Measurements from ENCODE around the gene TAS2R42. TPM values are rescaled to one million over a fixed set of nuclear protein-coding genes. Genes with fewer than 3 reads are reported as not detected.

The TAS2R42 gene
- total RNA-seq (not detected), polyA plus RNA-seq (ENCODE audit: insufficient read length in 6 of 6) (under 1 TPM in 1 of 6 donors, not detected in 5; 0.15 TPM)
- long read RNA-seq, donor 1, result 0 reads
- long read RNA-seq, donor 2, result 0 reads
- long read RNA-seq, donor 3, result 0 reads
- long read RNA-seq, donor 4, result 0 reads
- long read RNA-seq, donor 5, partial matches to known transcripts, result 0 of 1 reads
- long read RNA-seq, donor 5, other reads (novel, unspliced or antisense), result 0 of 1 reads
- long read RNA-seq, donor 6, result 0 reads
- long read RNA-seq, donor 7, result 0 reads
- long read RNA-seq, donor 8, result 0 reads
- long read RNA-seq, donor 9, result 0 reads
- long read RNA-seq, donor 10, result 0 reads
- long read RNA-seq, donor 11, result 0 reads
- long read RNA-seq, donor 12, result 0 reads

GRCh38 chr12:11186837-11187236 is at the start of gene TAS2R42:
Gene TAS2R42 (minus strand): TSS chr12:11186937. CDS start chr12:11186937, 0 bp downstream.
- Histone ChIP-seq H3K27me3 (no peaks in the 10 kb centered on the region), H3K27ac (no peak within 1 kb of the TSS), H3K36me3 (no peaks in the 10 kb centered on the region), H3K4me3 (no peak within 1 kb of the TSS), H3K4me1 (no peaks in the 10 kb centered on the region), H3K9me3 (no peaks in the 10 kb centered on the region)
- DNase-seq, result no peak
- intact Hi-C loops (cut with DNase I), result no loop called here
- no peak for ATAC-seq
- TF ChIP-seq CTCF (IDR thresholded peaks at IDR 0.05), result no peak

- ATAC-seq (no peak), DNase-seq (no peak)
- TF ChIP-seq CTCF (IDR thresholded peaks at IDR 0.05), result no peak
- intact Hi-C loops (cut with DNase I), result no loop called here
- no peak overlapping the region for H3K27ac ChIP-seq
- no peaks in the 10 kb centered on the region for H3K9me3 ChIP-seq
- H3K4me1 ChIP-seq, result no peaks in the 10 kb centered on the region
- no peaks in the 10 kb centered on the region for H3K36me3 ChIP-seq
- H3K27me3 ChIP-seq, result no peaks in the 10 kb centered on the region
- no peak overlapping the region for H3K4me3 ChIP-seq
Observed at GRCh38 chr12:11233532-11233931, 46.8 kb upstream of the TAS2R42 start.

- no peaks in the 10 kb centered on the region for H3K36me3 ChIP-seq
- H3K9me3 ChIP-seq, result no peaks in the 10 kb centered on the region
- intact Hi-C loops (cut with DNase I), result no loop called here
- H3K27ac ChIP-seq, result no peak overlapping the region
- peak in 1 of 4 donors; percentile 28 for DNase-seq
- H3K27me3 ChIP-seq, result no peaks in the 10 kb centered on the region
- no peaks in the 10 kb centered on the region for H3K4me1 ChIP-seq
- peak; percentile 25 to 33 for TF ChIP-seq CTCF (IDR thresholded peaks at IDR 0.05)
- ATAC-seq, result peak; percentile 96
- H3K4me3 ChIP-seq, result no peak overlapping the region
Observed at GRCh38 chr12:11228296-11228879, 41.7 kb upstream of the TAS2R42 start.

GRCh38 chr12:11227373-11227772 is 40.6 kb upstream of the TAS2R42 start:
- H3K27ac ChIP-seq, result no peak overlapping the region
- intact Hi-C loops (cut with DNase I), result no loop called here
- H3K27me3 ChIP-seq, result no peaks in the 10 kb centered on the region
- no peak overlapping the region for H3K4me3 ChIP-seq
- H3K36me3 ChIP-seq, result no peaks in the 10 kb centered on the region
- DNase-seq (no peak), ATAC-seq (no peak)
- H3K9me3 ChIP-seq, result no peaks in the 10 kb centered on the region
- no peak for TF ChIP-seq CTCF (IDR thresholded peaks at IDR 0.05)
- H3K4me1 ChIP-seq, result no peaks in the 10 kb centered on the region

- Histone ChIP-seq H3K27me3 (no peaks in the 10 kb centered on the region), H3K4me3 (no peak overlapping the region), H3K27ac (no peak overlapping the region), H3K4me1 (no peaks in the 10 kb centered on the region), H3K36me3 (no peaks in the 10 kb centered on the region), H3K9me3 (no peaks in the 10 kb centered on the region)
- intact Hi-C loops (cut with DNase I), result loop anchor here in 1 of 2 donors (10.0 kb wide), 1 partner anchor 276 kb away; no protein-coding TSS in a partner anchor
- ATAC-seq, result no peak
- no peak for DNase-seq
- no peak for TF ChIP-seq CTCF (IDR thresholded peaks at IDR 0.05)
Observed at GRCh38 chr12:11209113-11209512, 22.4 kb upstream of the TAS2R42 start.

Measured in left lung (tissue), 14 donors.